Measurements from ENCODE around the gene THG1L.

DNA sequence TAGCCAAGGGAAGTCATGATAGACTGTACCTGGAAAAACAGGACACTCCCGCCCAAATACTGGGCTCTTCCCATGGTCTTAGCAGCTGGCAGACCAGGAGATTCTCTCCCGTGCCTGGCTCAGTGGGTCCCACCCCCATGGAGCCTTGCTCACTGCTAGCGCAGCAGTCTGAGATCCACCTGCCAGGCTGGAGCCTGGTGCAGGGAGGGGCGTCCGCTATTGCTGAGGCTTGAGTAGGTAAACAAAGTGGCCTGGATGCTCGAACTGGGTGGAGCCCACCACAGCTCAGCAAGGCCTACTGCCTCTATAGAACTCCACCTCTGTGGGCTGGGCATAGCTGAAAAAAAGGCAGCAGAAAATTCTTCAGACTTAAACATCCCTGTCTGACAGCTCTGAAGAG is 10.1 kb upstream of the THG1L start:
- TF ChIP-seq TAF1 (IDR thresholded peaks at IDR 0.05; ENCODE audit: low read depth) = no peak
- no peak for TF ChIP-seq TCF12 (IDR thresholded peaks at IDR 0.05; ENCODE audit: low read depth)
- no peak for TF ChIP-seq REST (IDR thresholded peaks at IDR 0.05; ENCODE audit: low read depth)
- no peak for TF ChIP-seq YY1 (IDR thresholded peaks at IDR 0.05; ENCODE audit: low read depth)
- no peak for TF ChIP-seq MAX (IDR thresholded peaks at IDR 0.05)
- TF ChIP-seq RAD21 (IDR thresholded peaks at IDR 0.05; ENCODE audit: low read depth) = no peak
- TF ChIP-seq FOXM1 (IDR thresholded peaks at IDR 0.05; ENCODE audit: borderline replicate concordance, low read depth) = no peak

Measured in Ishikawa (cell line).